ENCODE data around the gene CAV1.
A peak's percentile ranks its signal among the peaks of the same experiment; 100 is the strongest.

CAV1 gene

DNA sequence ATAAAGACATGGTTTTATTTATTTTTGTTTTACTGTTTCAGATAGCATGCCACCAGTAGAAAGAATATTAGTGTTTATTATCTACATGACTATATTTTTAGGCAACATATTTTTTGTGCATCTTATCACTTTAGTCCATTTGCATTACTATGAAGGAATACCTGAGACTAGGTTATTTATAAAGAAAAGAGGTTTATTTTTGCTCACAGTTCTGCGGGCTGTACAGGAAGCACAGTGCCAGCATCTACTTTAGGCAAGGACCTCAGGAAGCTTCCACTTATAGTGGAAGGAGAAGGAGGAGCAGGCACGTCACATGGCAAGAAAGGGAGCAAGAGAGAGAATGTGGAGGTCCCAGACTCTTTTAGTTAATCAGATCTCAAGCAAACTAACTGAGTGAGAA is 19.6 kb upstream of the CAV1 start:
- no peak for DNase-seq

DNA sequence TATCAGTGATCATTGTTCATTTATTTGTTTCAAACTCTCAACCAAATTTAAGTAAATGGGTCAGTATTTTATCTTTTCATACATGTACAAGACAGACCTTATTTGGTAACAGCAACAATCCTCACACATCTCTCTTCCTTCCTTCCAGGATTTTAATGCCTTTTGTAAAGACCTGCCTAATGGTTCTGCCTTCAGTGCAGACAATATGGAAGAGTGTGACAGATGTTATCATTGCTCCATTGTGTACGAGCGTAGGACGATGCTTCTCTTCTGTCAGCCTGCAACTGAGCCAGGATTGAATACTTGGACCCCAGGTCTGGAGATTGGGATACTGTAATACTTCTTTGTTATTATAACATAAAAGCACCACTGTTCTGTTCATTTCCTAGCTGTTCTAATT is 19.0 kb upstream of the CAV1 start:
- DNase-seq, result no peak

- no peak for DNase-seq
These were observed 14.8 kb upstream of the CAV1 start for GRCh38 chr7:116509982-116510579.

DNA sequence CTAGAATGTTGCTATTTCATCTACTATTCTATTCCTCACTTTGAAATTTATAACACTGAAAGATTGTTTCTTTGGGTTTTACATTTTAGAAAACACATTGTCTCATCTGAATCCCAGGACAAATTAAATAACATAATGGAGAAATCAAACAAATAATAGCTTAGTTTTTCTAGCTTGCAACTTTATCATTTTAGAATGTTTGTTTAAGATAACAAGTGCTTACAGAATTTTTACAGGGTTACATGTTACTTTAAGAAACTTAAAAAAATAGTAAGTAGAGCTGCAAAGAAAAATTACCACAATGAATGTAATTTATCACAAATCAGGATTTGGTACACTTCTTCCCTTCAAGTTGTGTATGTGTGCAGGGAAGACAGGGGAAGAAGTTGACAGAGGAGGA is 14.0 kb upstream of the CAV1 start:
- DNase-seq, result no peak

- no peak for DNase-seq
These were observed 13.0 kb upstream of the CAV1 start for GRCh38 chr7:116511552-116512519.

DNA sequence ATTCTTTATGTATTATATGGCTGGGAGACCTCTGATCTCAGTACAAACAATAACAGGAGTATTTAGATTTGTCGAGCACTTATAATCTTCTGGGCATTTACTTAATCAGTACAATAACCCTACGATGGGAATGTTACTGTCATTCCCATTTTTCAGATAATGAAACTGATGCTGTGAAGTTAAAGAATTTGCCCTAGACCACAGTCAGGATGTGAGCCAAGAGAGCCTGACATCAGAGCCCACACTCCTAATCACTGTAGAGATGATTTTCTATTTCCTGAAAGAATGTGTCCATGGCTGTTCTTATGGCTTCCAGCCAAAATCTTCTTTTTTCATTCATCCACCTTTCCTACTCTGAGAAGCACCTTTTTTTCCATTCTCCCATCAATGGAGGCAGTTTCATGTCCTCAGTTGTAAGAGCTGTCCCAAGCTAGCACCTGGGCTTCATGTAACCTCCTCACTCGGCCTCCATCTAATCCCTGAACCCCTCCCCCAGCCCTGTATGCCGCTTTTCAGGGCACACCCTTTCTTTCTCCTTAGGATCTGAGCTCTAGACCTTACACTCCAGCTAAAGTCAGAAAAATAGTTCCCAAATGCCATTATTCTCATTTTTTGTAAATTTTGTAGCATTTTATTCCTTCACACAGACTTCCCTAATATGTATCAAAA is 12.2 kb upstream of the CAV1 start:
- DNase-seq, result no peak

GRCh38 chr7:116515584-116515983 is 9.3 kb upstream of the CAV1 start:
- no peak for DNase-seq

DNA sequence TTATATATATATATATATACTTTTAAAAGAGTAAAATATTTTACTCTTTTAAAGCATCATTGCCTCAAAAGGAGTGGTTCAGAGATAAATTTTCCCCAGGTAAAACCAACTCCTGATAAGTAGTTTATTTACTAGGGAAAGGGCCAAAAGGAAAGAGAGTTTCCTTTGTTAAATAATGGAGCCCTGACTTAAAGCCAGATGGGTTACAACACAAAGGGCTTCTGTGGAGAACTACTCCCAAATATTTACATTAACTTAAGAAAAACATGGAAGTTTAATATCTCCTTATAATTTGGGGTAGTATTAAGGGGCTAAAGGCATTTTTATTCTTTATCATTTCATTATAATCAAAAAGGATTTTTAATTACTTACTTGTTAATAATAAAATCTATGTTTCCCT is 8.5 kb upstream of the CAV1 start:
- DNase-seq, result no peak

DNA sequence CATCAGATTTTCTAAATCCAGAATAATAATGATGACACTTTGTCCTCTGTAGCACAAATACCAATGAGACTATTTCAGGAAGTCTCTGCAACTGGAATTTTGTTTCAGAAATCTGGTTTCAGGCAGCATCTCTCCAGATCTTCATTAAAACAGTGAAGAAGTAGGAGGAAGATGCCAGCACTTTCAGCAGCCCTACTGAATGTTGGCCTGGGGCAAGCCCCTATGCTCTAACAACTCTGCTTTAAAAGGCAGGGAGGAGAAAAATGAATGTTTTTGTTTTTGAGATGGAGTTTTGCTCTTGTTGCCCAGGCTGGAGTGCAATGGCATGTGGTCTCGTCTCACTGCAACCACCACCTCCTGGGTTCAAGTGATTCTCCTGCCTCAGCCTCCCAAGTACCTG is 7.2 kb upstream of the CAV1 start:
- DNase-seq, result no peak

DNA sequence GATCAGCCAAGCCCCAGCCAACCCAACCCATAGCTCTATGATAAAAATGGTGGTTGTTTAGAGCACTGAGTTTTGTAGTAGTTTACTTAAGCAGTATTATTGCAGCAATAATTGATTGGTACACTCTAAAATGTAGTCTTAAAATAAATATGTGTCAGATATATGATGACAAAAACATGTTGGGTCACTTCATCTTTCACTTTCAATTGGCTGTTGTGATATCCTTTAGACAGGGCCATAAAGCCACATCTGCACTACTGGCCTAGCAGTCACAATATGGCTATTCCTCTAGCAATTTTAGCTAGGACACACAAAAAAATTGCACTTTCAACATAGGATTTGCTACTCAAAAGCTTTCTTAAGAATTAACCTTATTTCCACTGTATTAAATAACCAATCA is 5.9 kb upstream of the CAV1 start:
- no peak for DNase-seq

- no peak for DNase-seq
These were observed 3.7 kb upstream of the CAV1 start for GRCh38 chr7:116521046-116521664.

DNA sequence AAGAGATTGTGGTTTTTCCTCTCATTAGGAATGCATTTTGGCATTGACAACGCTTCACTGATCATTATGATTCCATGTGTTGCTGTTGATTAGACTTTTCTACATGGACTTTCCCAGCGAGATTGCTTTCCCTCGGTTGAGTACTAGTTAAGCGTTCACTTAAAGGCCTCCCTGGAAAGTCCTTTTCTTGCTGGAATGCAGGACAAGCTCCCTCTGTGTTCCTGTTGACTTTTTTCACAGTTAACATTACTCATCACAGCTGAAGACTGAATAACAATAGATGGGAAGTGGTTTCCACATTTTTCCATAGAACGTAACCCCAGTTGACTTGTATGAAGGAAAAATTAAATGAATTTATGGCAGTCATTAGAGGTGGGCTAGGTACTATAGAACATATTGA is 2.6 kb upstream of the CAV1 start:
- DNase-seq, result no peak

DNA sequence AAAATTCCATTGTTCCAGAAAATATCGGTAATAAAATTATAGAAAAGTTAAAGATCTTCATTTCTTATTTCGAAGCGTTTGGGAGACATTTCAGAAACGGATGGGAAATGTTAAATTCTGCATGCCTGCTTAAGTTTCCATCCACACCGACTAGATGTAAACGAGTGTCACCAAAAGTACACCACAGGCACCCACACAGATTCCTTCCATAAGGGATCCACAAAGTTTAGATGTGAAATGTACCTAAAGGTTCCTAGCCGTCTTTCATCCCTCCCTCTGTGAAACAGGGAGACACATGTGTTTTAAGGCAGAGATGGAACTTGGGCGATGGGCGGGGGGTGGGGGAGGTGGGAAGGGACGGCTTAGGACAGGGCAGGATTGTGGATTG is 621 bp upstream of the CAV1 start:
- no peak for DNase-seq

- peak; percentile 39 to 41 for DNase-seq
These were observed 569 bp downstream of the CAV1 start for GRCh38 chr7:116525298-116525912.

DNA sequence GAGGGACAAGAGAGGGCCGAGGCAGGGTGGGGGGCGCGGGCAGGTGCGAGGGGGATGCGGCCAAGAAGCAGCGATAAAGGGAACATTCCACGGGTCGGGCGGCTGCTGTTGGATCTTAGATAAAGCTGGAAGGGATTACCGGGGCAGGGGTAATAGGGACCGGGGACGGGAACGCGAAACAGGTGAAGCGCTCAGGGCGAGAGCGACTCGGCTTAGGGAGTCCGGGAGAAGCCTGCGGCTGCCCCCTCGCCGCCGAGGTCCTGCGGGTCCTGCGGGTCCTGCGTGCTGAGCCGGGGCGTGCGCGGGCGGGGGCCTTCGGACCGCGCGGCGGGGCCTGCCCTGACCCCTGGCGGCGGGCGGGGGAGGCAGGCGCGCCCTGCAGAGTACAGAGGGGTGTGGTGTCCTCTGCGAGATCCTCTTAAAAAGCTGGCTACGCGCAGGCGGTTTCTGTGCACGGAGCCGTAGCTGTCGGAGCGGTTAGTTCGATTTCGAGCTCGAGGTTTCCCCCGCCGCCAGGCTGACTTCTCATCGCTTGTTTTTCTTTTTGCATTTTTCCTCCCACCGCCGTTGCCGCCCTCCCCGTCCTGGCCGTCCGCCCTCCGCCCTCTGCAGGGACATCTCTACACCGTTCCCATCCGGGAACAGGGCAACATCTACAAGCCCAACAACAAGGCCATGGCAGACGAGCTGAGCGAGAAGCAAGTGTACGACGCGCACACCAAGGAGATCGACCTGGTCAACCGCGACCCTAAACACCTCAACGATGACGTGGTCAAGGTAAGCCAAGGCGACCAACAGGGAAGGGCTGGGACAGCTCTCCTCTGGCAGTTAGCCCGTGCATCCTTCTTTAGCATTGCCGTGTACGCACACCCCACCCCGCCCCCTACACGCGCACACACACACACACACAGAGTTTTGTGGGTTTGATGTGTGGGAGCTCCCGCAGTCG is 1.4 kb downstream of the CAV1 start:
- DNase-seq, result peak; percentile 65 to 70

- no peak for DNase-seq
These were observed 2.1 kb downstream of the CAV1 start for GRCh38 chr7:116526897-116527296.

DNA sequence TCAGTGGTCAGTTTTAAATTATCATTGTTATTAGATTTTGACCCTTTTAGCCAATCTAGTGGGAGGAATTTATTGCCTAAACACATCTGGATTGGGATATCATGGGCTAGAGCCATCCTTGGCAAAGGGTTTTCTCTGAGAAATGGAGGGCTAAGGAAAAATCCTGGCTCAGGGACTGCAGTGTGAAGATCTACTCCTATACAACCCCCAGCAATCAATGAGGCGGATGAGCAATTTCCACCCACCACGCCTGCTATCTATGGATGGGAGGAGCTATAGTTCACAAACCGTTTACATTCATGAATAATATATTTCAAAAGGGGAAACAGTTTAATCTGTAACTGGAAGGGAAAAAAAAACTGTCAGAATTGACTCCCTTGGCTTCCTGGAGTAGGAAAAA is 2.7 kb downstream of the CAV1 start:
- no peak for DNase-seq

DNA sequence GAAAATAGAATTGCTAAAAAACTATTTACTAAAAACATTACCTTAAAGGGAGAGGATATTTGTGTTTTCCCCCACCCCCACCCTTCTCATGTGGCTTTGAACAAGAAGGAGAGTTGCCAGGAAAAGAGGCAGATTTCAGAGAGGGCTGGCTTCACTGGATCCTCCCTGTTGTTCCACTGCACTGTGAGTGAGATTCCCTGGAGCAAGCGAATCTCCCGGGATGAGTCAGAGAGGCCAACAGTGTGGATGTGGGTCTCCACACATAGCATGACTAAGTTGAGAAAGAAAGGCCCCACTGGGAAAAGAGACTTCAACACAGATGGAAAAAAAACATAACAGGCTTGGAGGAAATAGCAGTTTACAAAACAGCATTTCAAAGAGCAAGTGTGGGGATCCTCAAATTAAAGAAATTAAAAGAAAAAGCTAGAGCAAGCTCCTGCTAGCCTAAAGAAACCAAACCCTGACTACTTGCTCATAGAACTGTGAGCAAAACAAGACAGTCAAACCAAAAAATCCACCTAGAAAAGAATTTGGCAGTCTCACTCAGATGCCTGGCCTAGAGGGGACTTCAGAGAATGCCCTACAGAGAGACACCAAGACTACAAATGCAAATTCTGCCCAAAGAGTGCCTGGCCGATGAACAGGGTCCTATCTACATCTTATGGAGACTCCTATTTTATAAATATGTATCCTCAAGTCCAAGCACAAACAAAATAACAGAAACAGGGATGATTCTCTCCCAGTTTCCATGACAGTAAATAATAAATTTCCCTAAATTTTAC is 3.4 kb downstream of the CAV1 start:
- no peak for DNase-seq

GRCh38 chr7:116529250-116529649 is 4.4 kb downstream of the CAV1 start:
- DNase-seq, result no peak

GRCh38 chr7:116530107-116530820 is 5.4 kb downstream of the CAV1 start:
- DNase-seq, result no peak

Measured in stimulated activated CD4-positive, alpha-beta T cell treated with anti-CD3 and anti-CD28 coated beads, Interleukin-2, amount 100 ng/mL, for 24 hours (primary cell).